Duodenal mucosa (tissue), 2 donors: ENCODE measurements around the gene CCL13.

ENCODE experiments used
- H3K27ac ChIP-seq: one replicate; pipeline ENCODE4 v1.7.0; 2013; ENCODE audit warnings: low read depth, low read length
- H3K27me3 ChIP-seq, 2 donors: one replicate each; pipeline ENCODE4 v1.7.0; 2013; ENCODE audit warnings: low read length in 2 of 2, control low read depth in 1 of 2; ENCODE audit not compliant: insufficient read depth in 2 of 2, control insufficient read depth in 1 of 2
- H3K36me3 ChIP-seq, 2 donors: one replicate each; pipeline ENCODE4 v1.7.0; 2013; ENCODE audit warnings: low read length in 2 of 2, control low read depth in 1 of 2; ENCODE audit not compliant: insufficient read depth in 2 of 2, control insufficient read depth in 1 of 2
- H3K4me1 ChIP-seq, 2 donors: one replicate each; pipeline ENCODE4 v1.7.0; 2013; ENCODE audit warnings: low read length in 2 of 2, control low read depth in 1 of 2; ENCODE audit not compliant: insufficient read depth in 2 of 2, control insufficient read depth in 1 of 2
- H3K4me3 ChIP-seq, 2 donors: one replicate each; pipeline ENCODE4 v1.7.0; 2013; ENCODE audit warnings: low read length in 2 of 2, low read depth in 1 of 2
- H3K9ac ChIP-seq, 2 donors: one replicate each; pipeline ENCODE4 v1.7.0; 2013; ENCODE audit warnings: low read length in 2 of 2, low read depth in 1 of 2
- H3K9me3 ChIP-seq, 2 donors: one replicate each; pipeline ENCODE4 v1.7.0; 2013; ENCODE audit warnings: low read length in 2 of 2, control low read depth in 1 of 2; ENCODE audit not compliant: control insufficient read depth in 1 of 2

CCL13 gene

GRCh38 chr17:34368946-34369500, 12.7 kb downstream of the CCL13 start:
- Histone ChIP-seq H3K36me3 (no peaks in the 10 kb centered on the region), H3K9ac (no peak overlapping the region), H3K9me3 (no peaks in the 10 kb centered on the region), H3K4me1 (peaks cover 9 to 13% of the 10 kb centered on the region in 2 donors), H3K27me3 (peaks cover 0 to 3% of the 10 kb centered on the region in 2 donors), H3K27ac (no peak overlapping the region), H3K4me3 (no peak overlapping the region)

GRCh38 chr17:34369571-34369970, 13.3 kb downstream of the CCL13 start:
- Histone ChIP-seq H3K4me3 (no peak overlapping the region), H3K4me1 (peaks cover 9 to 13% of the 10 kb centered on the region in 2 donors), H3K9ac (no peak overlapping the region), H3K27ac (no peak overlapping the region), H3K9me3 (no peaks in the 10 kb centered on the region), H3K36me3 (no peaks in the 10 kb centered on the region), H3K27me3 (peaks cover 0 to 3% of the 10 kb centered on the region in 2 donors)

- no peak overlapping the region for H3K9ac ChIP-seq
- no peak overlapping the region for H3K27ac ChIP-seq
- no peaks in the 10 kb centered on the region for H3K9me3 ChIP-seq
- peaks cover 9 to 13% of the 10 kb centered on the region in 2 donors for H3K4me1 ChIP-seq
- peaks cover 0 to 3% of the 10 kb centered on the region in 2 donors for H3K27me3 ChIP-seq
- H3K36me3 ChIP-seq: no peaks in the 10 kb centered on the region
- no peak overlapping the region for H3K4me3 ChIP-seq
Observed at GRCh38 chr17:34370376-34370996, 14.2 kb downstream of the CCL13 start.

- H3K9me3 ChIP-seq: no peaks in the 10 kb centered on the region
- peaks cover 0 to 3% of the 10 kb centered on the region in 2 donors for H3K27me3 ChIP-seq
- peaks cover 9 to 13% of the 10 kb centered on the region in 2 donors for H3K4me1 ChIP-seq
- no peaks in the 10 kb centered on the region for H3K36me3 ChIP-seq
- H3K27ac ChIP-seq: no peak overlapping the region
- no peak overlapping the region for H3K9ac ChIP-seq
- no peak overlapping the region for H3K4me3 ChIP-seq
Observed at GRCh38 chr17:34370997-34371395, 14.7 kb downstream of the CCL13 start.

GRCh38 chr17:34371405-34372100, 15.3 kb downstream of the CCL13 start:
- peaks cover 7 to 15% of the 10 kb centered on the region in 2 donors for H3K4me1 ChIP-seq
- H3K4me3 ChIP-seq: no peak overlapping the region
- no peak overlapping the region for H3K9ac ChIP-seq
- H3K27me3 ChIP-seq: peaks cover 0 to 3% of the 10 kb centered on the region in 2 donors
- H3K9me3 ChIP-seq: no peaks in the 10 kb centered on the region
- no peaks in the 10 kb centered on the region for H3K36me3 ChIP-seq
- H3K27ac ChIP-seq: no peak overlapping the region

GRCh38 chr17:34374457-34374856, 18.2 kb downstream of the CCL13 start:
- H3K27me3 ChIP-seq: no peaks in the 10 kb centered on the region
- H3K4me3 ChIP-seq: no peak overlapping the region
- H3K9ac ChIP-seq: no peak overlapping the region
- no peaks in the 10 kb centered on the region for H3K36me3 ChIP-seq
- H3K27ac ChIP-seq: no peak overlapping the region
- no peaks in the 10 kb centered on the region for H3K9me3 ChIP-seq
- H3K4me1 ChIP-seq: peaks cover 11 to 15% of the 10 kb centered on the region in 2 donors

GRCh38 chr17:34375426-34375997, 19.2 kb downstream of the CCL13 start:
- peaks cover 9 to 11% of the 10 kb centered on the region in 2 donors for H3K4me1 ChIP-seq
- no peaks in the 10 kb centered on the region for H3K36me3 ChIP-seq
- no peaks in the 10 kb centered on the region for H3K9me3 ChIP-seq
- no peak overlapping the region for H3K9ac ChIP-seq
- H3K27ac ChIP-seq: no peak overlapping the region
- H3K27me3 ChIP-seq: no peaks in the 10 kb centered on the region
- H3K4me3 ChIP-seq: no peak overlapping the region

GRCh38 chr17:34377078-34377823, 21.0 kb downstream of the CCL13 start:
- Histone ChIP-seq H3K27me3 (no peaks in the 10 kb centered on the region), H3K9me3 (no peaks in the 10 kb centered on the region), H3K4me3 (no peak overlapping the region), H3K27ac (no peak overlapping the region), H3K36me3 (no peaks in the 10 kb centered on the region), H3K4me1 (peaks cover 6 to 9% of the 10 kb centered on the region in 2 donors), H3K9ac (no peak overlapping the region)

- Histone ChIP-seq H3K27ac (no peak overlapping the region), H3K9me3 (no peaks in the 10 kb centered on the region), H3K4me1 (peaks cover 9 to 11% of the 10 kb centered on the region in 2 donors), H3K9ac (no peak overlapping the region), H3K36me3 (no peaks in the 10 kb centered on the region), H3K4me3 (no peak overlapping the region), H3K27me3 (no peaks in the 10 kb centered on the region)
Observed at GRCh38 chr17:34378664-34379101, 22.4 kb downstream of the CCL13 start.
